GM19468 (cell line): ENCODE measurements around the gene MRM3.
"Not testable (repeated sequence)": the region's sequence is repeated elsewhere in the genome, so short reads cannot be mapped to it uniquely, and the experiment has no call there.

ENCODE experiments used
- ATAC-seq: cut with Tn5 transposase; IDR thresholded peaks from one replicate; pipeline ENCODE4 v1.9.1; 2021; ENCODE audit warnings: mild to moderate bottlenecking, moderate library complexity, moderate number of reproducible peaks; ENCODE audit not compliant: unreplicated experiment; ENCODE audit errors: extremely low read depth

The MRM3 gene

GRCh38 chr17:752620-753219, 29.4 kb upstream of the MRM3 start:
- ATAC-seq, result no peak

DNA sequence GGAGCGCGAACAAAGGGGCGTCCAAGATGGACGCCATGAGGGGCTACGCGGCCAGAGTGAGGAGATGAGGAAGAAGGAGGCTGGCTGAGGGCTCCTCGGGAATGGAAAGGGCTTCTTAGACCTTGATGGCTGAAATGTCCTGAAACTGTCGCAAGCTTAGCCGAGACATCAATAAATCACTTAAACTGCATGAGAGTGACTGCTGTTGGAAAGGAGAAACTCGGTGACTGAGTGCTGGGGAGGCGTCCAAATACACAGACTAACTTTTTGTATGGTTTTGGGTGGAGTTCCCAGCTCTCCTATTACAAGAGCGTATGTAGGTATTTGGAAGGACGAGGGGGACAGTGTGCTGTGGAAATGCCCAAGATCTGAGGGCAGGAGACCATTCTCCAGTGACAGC, 28.7 kb upstream of the MRM3 start:
- no peak for ATAC-seq

DNA sequence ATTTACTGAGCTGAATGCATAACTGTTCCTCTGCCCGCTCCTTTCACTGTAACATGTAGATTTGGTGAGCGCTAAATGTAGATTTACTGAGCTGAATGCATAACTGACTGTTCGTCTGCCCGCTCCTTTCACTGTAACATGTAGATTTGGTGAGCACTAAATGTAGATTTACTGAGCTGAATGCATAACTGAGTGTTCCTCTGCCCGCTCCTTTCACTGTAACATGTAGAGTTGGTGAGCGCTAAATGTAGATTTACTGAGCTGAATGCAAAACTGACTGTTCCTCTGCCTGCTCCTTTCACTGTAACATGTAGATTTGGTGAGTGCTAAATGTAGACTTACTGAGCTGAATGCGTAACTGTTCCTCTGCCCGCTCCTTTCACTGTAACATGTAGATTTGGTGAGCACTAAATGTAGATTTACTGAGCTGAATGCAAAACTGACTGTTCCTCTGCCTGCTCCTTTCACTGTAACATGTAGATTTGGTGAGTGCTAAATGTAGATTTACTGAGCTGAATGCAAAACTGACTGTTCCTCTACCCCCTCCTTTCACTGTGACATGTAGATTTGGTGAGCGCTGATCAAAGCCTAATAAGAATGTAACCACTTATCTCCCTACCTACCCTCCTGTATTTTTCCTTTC, 26.7 kb upstream of the MRM3 start:
- not testable (repeated sequence) for ATAC-seq

DNA sequence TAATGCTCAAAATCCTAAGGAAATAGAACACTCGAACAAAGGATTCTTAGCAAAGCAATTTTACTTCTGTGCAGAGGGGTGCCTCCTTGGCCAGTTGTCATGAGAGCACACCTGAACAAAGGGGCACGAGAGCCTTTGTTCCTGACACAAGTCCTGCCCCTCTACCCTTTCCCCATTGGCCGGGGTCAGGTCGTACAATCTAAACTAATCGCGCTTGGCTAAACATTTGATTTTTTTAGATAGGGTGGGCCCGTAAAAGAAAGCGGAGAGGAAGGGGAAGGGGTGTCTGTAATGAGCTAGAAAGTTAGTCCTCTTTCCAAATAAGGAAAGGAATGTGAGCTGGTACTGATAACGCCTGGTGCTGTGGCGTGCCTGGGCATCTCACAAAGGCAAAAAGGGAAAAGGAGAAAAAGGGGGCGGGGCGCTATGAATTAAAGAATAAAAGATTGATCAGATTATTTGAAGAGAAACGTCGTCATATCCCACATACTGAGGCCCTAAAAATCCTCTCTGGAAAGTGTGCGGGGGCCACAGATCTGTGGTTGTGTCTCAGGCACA, 26.1 kb upstream of the MRM3 start:
- not testable (repeated sequence) for ATAC-seq

DNA sequence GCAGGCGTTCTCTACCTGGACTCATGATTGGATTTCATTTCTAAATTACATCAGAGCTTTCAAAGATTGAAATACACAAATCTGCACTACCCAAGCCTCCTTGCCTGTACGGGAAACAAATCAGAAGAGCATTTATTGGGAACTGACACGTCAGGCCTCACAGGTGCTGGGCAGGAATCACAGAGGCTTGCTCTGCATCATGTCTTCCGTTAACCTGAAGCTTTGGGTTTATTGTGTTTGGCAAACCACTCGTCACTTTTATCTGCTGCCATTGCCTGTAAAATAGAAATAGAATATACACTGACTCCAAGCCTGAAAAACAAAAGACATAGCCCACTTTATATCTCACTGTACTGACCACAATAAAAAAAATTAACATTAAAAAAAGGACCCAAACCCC, 22.2 kb upstream of the MRM3 start:
- ATAC-seq, result no peak

- no peak for ATAC-seq
These were observed 21.8 kb upstream of the MRM3 start for GRCh38 chr17:760371-760770.

DNA sequence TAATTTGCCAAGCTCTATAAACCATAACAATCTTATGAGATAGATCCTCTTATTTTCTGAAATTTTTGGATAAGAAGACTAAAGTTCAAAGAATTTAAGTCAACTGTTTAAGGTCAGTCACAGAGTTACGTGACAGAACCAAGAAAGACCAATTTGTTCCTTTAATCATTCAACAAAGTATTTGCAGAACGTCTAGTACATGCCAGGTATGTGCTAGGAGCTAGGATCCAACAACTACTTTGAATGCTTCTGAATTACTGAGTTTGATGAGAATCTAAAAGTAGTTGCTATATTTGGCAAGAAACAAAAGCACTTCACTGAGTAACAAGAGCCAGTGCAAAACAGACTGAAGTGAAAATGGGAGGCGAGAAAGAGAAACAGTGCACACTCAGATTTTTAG, 15.1 kb upstream of the MRM3 start:
- ATAC-seq, result no peak

GRCh38 chr17:773016-773415, 9.1 kb upstream of the MRM3 start:
- ATAC-seq, result no peak

- no peak for ATAC-seq
These were observed 8.5 kb upstream of the MRM3 start for GRCh38 chr17:773467-774312.

DNA sequence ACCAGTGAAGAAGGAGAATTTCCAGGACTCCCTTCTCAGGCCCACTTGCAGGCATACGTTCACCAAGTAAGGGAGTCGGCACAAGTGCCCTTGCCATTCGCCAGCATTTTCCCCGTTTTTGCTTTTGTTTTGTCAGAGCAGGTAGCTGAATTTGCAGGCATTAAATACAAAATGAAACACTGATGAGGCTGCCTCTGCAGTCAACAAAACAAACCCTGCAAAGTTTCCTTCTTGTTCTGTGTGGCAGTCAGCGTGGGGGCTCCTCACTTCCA, 7.9 kb upstream of the MRM3 start:
- ATAC-seq, result no peak

GRCh38 chr17:778096-778495, 4.1 kb upstream of the MRM3 start:
- no peak for ATAC-seq

DNA sequence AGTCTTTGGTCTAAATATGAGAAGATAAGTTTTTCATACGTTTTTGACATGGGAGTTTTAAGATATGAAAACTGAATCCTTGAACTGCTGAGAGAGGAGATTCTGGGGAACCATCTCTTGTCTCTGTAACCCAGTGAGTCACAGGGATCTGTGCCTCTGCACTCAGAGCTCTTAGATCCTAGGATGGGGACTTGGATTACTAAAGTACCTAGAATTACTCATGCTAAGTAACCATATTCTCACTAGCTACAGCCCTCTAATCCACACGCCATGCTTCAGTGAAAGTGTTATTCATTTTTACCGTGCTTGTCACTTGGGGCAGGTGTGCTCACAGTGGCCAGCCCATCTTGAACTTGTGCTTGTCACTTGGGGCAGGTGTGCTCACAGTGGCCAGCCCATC, 2.0 kb downstream of the MRM3 start:
- no peak for ATAC-seq

DNA sequence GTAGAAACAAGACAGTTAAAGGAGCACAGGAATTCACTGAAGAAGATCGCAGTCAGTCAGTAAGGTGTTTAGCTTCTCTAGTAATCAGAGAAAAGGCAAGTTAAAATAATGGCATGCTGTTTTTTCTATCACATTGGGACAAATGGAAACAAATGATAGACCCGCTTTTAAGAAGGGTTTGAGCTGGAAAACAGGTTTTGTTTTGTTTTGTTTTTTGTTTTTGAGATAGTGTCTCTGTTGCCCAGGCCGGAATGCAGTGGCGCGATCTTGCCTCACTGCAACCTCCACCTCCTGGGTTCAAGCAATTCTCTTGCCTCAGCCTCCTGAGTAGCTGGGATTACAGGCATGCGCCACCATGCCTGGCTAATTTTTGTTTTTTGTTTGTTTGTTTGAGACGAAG, 3.7 kb downstream of the MRM3 start:
- ATAC-seq, result not testable (repeated sequence)

DNA sequence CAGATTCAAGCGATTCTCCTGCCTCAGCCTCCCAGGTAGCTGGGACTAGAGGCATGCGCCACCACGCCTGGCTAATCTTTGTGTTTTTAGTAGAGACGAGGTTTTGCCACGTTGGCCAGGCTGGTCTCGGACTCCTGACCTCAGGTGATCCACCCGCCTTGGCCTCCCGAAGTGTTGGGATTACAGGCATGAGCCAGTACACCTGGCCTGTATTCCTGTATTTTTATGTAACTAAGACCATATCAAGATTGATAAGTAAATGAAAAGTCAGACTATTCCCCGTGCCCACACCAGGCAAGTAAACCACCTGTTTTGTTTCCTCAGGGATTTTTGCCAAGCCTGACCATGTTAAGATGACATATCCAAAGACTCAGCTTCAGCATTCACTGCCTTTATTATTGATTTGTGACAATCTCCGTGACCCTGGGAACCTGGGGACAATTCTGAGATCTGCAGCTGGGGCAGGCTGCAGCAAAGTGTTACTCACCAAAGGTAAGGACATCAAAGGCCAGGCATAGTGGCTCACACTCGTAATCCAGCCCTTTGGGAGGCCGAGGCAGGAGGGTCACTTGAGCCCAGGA, 5.6 kb downstream of the MRM3 start:
- no peak for ATAC-seq

- ATAC-seq, result no peak
These were observed 6.4 kb downstream of the MRM3 start for GRCh38 chr17:788551-788950.

GRCh38 chr17:789160-789840, 7.1 kb downstream of the MRM3 start:
- no peak for ATAC-seq

DNA sequence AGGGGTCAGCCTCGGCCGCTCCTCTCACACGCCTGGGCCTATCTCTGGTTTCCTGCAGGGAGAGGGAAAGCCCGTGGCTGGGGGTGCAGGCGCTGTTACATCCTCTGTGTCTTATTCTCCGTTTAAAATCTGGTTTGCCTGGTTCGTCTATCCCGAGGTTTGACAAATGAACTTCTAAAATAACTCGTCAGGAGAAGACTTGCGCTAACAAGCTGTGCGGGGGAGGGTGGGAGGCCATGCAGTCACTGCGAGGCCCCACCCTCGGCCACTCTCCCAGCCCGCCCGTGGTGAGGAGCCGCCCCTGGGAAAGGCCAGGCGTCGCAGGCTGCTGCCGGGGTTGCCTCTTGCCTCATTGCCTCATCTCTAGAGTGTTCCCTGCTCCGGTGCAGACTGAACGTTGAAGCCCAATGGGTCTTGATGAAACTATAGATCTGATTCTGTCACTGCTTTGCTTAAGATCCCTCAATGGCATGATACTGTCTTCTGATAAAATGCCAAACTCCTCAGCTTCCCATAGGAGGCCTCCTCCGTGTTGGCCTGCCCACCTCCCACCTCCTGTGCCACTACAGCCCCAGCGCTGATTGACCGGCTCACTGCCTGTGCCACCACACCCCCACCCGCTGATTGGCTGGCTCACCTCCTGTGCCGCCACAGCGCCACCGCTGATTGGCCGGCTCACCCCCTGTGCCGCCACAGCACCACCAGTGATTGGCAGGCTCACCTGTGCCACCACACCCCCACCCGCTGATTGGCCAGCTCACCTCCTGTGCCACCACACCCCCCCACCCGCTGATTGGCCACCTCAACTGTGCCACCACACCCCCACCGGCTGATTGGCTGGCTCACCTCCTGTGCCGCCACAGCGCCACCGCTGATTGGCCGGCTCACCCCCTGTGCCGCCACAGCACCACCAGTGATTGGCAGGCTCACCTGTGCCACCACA, 8.0 kb downstream of the MRM3 start:
- not testable (repeated sequence) for ATAC-seq

DNA sequence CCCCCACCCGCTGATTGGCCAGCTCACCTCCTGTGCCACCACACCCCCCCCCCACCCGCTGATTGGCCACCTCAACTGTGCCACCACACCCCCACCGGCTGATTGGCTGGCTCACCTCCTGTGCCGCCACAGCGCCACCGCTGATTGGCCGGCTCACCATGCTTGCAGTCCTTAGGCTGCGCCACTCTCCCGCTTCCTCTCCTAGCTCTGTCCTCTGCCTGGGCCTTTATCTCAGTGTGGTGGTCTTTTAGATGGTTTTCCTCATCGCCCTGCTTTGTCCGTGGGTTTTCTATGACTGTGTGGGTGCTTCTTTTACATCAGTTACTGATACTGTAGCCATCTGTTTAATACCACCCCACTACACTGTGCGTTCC, 8.7 kb downstream of the MRM3 start:
- ATAC-seq, result not testable (repeated sequence)

- no peak for ATAC-seq
These were observed 9.7 kb downstream of the MRM3 start for GRCh38 chr17:791829-792228.
